HG03039 (cell line): Measurements from ENCODE around the gene ABI3BP.
"Not testable (repeated sequence)": the region's sequence is repeated elsewhere in the genome, so short reads cannot be mapped to it uniquely, and the experiment has no call there.

Source experiments
- ATAC-seq: cut with Tn5 transposase; IDR thresholded peaks from one replicate; pipeline ENCODE4 v1.9.1; 2021; ENCODE audit warnings: mild to moderate bottlenecking, moderate library complexity; ENCODE audit not compliant: unreplicated experiment

Gene ABI3BP

DNA sequence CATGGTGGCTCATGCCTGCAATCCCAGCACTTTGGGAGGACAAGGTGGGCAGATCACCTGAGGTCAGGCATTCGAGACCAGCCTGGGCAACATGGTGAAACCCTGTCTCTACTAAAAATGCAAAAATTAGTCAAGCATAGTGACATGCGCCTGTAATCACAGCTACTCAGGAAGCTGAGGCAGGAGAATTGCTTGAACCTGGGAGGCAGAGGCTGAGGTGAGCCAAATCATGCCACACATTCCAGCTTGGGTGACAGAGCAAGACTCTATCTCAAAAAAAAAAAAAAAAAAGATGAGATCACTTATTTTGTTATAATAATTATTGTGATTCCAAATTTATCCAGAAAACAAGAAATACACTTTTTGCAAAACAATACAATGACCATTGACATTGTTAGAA lies 47.1 kb downstream of the ABI3BP start:
- ATAC-seq, result not testable (repeated sequence)

DNA sequence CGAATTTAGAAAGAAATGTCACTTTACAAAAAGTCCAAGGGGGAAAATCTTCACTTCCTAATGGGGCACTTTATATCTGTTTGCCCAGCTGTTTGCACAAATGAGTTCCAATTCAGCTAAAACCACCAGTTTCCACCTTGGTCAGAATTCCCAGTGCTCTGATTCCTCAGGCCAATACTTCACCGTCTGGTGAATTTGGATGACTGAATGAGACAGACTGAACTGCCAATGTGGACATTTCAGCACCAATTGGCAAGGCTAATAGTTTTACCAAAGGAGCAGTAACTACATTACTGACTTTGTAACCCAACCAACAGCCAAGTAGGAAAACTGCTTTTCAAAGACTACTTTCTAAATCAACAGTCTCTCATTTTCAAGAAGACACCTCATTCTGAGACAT lies 51.8 kb downstream of the ABI3BP start:
- no peak for ATAC-seq

DNA sequence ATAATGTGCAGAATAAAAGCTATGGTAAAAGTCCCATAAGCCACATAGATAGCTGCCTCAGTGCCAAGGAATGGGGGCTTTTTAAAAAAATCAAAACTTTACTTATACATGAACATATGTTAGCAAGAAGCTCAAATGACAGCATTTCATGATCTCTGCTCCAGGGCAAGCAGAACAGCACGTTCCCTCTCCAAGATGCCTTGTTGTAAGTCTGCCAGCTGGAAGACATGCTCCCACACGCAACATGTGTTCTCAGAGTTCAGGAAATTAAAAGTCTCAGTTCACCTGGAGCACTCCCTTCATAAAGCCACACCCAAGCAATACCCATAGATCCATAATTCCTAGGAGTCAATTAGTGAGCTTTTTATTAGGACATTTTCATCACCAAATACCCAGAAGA lies 52.2 kb downstream of the ABI3BP start:
- ATAC-seq, result no peak

DNA sequence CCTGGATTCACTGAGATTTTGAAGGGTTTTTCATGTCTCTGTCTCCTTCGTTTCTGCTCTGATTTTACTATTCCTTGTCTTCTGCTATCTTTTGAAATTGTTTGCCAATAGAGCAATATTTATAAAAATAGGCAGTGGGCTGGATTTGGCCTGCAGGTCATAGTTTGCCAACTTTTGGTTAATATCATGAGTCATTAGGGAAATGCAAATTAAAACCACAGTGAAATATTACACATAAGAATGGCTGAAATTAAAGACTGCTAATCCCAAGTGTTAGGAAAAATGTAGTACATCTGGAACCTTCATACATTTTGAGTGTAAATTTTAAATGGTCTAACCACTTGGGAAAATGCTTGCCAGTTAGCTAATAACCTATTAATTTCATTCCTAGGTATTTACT lies 56.3 kb downstream of the ABI3BP start:
- ATAC-seq, result no peak

DNA sequence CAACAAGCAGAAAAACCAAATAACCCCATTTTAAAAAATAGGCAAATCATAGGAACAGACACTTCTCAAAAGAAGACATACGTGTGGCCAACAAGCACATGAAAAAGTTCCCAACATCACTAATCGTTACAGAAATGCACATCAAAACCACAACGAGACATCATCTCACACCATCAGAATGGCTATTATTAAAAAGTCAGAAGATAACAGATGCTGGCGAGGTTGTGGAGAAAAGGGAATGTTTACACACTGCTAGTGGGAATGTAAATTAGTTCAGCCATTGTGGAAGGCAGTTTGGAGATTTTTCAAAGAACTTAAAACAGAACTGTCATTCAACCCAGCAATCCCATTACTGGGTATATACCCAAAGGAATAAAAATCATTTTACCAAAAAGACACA lies 60.7 kb downstream of the ABI3BP start:
- ATAC-seq, result no peak

DNA sequence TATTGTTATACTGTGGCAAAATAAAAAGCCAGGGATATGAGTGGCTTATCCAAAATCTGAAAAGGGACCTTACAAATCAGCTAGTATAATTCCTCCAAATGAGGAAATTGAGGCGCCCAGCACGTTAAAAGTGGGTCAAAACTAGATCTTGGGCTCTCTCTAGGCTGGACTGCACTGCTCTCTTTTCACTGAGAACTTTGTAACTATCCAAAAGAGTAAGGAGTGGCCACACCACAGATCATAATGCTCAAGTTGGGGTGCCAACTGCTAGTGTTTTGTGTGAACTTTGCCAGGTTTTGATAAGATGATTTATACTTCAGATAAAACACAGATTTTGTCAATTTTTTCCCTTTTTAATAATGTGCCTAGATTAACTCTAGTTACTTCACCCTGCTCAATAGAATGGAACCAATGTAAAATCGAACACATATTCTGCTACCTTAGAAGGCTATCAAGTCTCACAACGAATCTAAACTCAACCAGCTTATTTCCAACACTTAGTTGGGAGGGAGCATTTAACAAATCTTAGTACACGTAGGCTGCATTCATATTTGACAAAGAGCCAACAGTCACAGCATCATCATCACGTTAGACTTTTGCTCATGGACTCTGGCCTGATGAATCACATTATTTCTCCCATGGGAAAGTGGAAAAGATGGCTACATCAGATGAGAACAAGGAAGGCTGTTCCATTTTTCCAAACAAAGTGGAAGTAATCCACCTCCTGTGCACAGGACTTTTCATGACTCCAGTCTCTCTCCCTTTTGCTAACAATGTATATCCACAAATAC lies 64.4 kb downstream of the ABI3BP start:
- no peak for ATAC-seq

DNA sequence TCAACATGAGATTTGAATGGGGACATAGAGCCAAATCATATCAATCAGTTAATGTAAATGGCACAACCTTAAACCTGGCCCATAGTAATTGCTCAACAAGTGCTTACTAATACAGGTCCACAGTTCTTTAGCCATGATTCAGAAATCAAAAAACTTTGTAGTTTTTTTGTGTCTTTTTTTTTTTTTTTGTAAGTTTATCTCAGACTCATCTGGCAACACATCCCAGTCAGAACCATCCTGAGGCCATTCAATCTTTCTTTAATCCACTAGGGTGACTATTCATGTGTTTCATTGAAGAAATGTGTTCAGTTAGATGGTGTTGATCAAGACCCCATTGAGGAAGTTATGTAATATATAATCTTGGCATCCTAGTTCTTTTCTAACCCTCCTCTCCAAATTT lies 65.4 kb downstream of the ABI3BP start:
- ATAC-seq, result no peak

DNA sequence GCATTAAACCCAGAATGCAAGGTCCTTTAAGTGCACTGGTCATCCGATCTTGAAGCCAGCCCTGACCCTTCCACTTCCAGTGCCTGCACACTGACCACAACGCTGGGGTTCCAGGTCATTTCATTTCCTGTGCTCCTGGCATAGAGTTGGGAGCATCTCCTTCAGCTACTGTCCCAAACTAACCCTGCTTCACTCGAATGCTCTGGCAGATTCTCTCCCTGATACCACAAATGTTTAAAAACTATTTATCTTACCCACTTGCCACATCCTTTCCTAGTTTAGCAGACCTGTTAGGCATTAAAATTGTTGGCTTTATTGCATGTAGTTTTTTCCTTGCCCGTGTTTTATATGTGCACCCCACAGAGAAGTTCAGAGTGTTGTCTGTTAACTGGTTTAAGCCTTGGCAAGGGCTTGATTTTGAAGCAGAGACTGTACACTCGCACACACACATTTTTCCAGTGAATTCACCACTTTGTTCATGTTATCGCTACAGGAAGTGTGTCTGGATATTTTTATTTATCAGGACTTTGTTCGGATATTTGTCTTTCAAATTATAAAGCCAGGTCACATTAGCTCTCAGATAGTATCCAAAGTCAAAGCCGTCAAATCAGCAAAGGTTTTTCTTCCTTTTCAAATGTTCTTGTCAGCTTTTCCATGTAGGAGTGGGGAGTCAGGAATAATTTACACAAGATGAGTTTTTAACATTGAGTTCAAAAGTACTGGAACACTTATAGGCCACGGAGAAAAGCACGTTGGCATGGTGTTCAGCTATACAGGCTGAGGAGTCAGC lies 77.3 kb downstream of the ABI3BP start:
- no peak for ATAC-seq

DNA sequence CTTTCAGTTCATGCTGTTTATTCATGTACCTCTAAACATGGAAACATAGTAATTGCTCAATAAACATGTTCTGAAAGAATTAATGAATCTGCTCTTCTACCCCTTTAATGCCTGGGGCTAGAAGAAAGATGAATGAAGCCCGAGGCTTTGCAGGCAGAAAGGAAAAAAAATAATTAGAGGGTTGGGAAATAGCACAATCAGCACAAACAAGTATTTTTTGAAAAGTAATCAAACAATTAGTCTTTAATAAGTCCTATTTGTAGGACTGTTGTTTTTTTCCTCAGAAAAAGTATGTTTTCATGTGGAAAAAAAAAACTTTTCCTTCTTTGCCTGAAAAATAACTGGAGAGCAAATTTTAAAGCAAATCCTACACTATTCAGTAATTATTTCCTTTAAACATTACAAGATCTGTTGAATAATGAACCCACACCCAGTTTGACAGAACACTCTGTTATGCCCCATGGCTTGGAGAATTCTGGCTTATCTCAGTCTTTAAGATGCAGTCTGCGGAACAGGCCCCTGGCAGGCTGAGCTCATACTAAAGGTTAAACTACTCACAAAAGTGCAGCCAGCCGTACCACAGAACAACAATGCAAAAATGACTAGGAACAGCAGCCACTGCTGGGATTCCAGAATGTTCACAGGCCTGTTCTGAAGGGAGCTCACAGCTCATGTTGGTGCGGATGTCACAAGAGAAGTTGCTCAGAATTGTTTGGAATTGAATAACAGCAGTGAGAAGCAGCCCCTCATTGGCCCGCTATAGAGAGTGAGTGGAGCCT lies 79.2 kb downstream of the ABI3BP start:
- no peak for ATAC-seq

DNA sequence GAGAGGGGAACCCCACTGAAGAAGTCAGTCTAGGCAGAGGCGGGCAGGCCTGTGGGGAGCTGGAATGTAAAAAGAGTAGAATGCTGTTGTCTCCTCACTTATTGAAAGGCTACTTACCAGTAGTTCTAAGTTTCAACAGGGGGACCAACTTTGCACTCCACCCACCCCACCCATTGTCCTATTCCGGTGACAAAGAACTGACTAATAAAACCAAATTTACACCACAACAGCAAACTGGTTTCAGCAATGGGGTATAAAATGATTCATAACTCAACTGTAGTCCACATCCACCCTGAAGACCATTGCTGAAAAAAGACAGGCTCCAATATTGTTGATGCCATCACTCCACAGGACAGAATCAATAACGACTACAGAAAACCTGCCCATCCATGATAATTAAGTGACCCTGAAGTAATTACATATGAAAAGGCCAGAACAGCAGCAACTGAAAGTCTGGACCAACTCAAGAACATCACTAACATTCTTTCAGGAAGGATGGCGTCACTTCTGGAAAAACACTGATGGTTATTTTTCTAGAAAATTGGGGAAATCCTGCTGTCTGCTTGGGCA lies 80.2 kb downstream of the ABI3BP start:
- ATAC-seq, result no peak

DNA sequence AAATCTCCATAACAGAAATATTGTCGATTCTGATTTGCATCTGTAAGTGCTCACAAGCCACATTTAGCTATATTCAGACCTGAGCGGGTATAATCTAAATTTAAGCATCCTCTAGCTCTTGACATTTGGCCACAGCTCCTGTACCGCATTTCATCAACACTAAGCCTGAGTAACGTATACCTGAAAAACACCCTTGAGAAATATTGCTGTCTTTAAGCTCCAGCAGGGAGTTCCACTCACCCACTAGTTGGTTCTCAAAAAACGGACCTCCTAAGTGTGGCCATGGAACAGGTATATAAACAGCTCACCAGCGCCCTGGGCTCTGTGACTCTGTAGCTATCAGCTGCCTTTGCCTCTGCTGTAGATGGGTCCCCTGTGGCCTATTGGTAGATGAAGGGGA lies 80.7 kb downstream of the ABI3BP start:
- no peak for ATAC-seq

DNA sequence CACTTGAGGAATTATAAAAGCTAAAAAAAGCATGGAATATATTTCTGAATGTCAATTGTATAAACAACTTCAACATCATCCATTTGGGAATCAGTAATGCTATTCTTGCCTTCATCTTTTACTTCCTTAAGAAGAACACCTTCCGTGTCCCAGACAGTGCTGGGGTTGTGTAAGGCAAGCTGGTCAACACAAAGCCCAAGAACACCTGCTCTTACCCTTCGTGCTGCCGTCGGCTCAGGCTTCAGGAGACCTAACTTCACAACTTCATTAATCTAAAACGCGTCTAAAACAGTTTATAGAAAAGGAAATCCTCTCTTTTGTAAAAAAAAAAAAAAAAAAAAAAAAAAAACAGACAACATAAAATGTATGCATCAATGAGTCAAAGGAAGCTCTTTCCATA lies 81.3 kb downstream of the ABI3BP start:
- ATAC-seq, result no peak

DNA sequence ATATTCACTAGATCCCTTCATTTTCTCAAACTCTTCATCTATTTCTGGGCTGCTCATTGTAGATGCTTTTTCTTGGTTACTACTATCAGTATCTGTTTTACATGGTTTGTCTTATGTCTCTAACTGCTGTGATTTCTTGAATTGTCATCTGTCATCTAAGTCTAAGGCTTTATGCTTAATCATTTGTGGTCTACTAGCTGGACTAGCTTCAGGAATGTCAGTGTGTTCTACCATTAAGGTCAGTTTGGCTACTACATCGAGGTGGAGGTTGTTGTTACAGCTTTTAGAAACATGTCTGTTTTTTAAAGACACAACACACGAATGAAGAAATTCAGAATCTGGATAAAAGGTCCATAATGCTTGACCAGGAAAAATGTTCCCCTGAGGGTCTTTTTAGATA lies 82.2 kb downstream of the ABI3BP start:
- no peak for ATAC-seq

DNA sequence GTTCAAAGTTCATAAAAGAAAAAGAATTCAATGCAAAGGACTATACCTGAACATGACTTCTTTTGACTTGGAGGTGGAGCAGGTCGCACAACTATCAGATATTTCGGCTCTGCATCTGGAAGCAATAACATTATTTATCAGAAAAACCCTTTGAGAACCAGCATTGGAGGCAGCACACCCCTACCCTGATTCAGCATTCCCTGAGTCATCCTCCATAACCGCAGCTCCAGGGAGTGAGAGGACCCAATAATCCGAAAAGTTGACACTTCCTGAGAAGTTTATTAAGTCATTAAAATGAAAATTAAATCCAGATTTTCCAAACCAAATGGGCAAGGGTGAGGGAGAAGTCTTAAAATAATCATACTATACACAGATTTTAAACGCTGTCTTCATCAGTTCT lies 90.6 kb downstream of the ABI3BP start:
- ATAC-seq, result no peak

DNA sequence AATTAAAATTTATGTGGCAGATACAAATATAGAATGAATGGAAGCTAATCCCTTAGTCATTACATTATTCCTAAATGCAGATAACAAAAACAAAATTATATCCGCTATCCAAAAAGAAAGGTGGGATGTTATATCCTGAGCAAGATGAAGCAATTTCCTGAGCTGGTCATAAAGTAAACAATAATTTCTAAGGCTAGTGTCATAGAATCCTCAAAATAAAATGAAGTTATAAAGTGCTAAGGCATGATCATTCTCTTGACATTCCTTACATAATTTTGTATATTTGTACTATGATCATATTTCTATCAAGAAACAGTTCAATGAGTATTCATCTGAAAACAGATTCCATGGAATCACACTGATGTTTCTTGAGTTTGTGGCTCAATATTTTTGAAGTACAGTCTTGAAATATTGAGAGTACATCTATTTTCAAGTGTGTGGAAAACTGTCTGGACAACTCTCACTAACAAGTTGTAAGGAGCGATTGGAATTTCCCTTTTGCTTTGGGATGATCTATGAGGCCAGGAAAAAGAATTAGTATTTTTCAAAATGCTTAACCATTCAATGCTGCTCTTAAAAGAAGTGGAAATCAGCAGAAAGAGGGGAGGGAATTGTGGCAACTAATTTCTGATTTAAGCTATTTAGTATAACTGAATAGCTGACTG lies 92.4 kb downstream of the ABI3BP start:
- ATAC-seq, result no peak

DNA sequence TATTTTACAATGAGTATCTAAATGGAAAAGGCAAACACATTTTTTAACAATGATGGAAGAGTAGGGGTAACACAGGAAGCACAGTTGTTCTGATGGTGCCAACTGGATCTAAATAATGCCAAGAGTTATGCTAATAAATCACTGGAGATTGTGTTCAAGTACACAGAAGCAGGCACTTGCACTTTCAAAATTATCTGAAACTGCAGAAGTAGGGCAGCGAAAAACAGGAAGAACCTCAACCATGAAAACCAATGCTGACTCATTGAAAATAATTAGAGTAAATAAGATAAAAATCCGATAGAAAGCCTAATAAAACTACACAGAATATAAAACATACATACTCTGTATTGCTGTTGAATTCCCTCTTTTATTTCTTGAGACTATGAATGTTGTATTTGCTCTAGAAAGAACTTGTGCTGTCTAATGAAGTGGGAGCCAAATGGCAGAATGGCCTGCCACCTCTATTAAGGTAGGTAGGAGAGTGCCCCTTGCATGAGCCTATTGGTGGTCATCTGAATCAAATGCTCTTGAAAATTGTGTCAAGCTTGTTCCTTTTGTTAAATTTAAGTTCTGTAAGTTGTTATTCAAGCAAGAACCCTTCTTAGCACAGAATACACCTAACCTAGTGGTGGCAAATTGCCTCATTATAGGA lies 93.7 kb downstream of the ABI3BP start:
- peak; percentile 74 for ATAC-seq

DNA sequence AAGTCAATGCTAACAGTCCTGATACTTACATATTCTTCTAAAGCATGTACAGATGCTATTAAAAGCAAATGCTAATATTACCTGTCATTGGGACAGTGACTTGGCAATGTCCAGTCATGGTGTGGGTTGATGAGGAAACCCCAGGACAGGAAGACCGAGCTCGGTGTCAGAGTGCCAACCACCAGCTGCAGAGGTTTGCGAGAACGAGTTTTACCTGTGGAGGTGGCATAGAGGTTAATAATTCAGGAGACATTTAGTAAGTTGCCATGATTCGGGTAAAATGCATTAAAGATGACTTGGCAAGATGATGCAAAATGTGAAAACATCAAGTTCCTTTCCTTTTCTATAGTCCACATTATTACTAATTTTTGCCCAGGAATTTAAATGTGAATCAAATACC lies 94.5 kb downstream of the ABI3BP start:
- ATAC-seq, result no peak

DNA sequence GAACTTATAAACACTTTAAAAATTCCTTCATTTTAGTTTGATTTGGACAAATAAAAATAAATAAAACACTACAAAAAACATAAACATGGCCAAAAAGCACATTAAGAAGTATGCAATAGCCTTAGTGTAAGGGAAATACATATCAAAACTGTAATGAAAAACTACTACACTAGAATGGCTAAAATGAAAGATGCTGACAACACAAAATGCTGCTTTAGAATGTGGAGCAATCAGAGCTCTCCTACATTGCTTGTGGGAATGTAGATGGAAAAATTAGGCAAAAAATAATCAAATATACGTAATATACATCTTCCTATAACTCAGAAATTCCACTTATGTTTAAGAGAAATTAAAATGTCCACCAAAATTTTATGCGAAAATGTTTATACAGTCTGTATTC lies 96.2 kb downstream of the ABI3BP start:
- ATAC-seq, result no peak

DNA sequence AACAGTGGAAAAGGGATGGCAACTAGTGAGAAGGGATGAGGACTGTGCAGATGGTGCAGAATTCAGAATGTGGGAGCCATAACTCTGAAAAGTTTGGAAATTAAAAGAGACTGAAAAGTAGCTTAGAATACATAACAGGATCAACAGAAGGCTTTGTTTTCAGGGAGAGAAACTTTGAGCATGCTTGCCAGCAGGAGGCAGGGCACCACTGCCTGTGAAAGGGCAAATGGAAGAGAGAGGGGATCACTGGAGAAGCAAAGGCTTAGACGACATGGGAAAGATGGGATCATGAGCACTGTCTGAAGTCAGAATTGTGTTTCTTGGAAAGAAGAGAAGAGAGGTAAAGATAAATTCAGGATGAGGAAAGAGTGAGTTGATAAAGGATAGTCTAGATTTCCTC lies 99.6 kb downstream of the ABI3BP start:
- no peak for ATAC-seq

DNA sequence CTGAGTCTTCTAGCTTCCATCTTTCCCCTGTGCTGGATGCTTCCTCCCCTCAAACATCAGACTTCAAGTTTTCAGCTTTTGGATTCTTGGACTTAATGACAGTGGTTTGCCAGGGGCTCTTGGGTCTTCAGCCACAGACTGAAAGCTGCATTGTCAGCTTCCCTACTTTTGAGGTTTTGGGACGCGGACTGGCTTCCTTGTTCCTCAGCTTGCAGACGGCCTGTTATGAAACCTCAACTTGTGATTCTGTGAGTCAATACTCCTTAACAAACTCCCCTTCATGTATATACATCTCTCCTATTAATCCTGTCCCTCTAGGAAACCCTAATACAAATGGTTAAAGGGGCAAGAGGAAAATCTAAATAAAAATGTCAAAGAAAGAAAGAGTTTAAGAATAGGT lies 100.1 kb downstream of the ABI3BP start:
- no peak for ATAC-seq
